IMR-90 (cell line): ENCODE data around the gene HIVEP3.

Experiments used
- CEBPB ChIP-seq: IDR thresholded peaks from 2 replicates; pipeline ENCODE4 v1.6.1; 2012; ENCODE audit warnings: low read depth, low read length, improper control_type of control experiment
- CTCF ChIP-seq: conservative IDR thresholded peaks from 2 replicates; pipeline ENCODE4 v1.5.1; 2012; ENCODE audit warnings: mild to moderate bottlenecking, low read depth, low read length, improper control_type of control experiment
- ELK1 ChIP-seq: fragments of 150-350 bp; IDR thresholded peaks from 2 replicates; pipeline ENCODE4 v1.6.1; 2016; ENCODE audit warnings: low read depth, mild to moderate bottlenecking, low read length, moderate library complexity, borderline replicate concordance
- FOS ChIP-seq: fragments of 150-350 bp; IDR thresholded peaks from 2 replicates; pipeline ENCODE4 v1.6.1; 2016; ENCODE audit warnings: low read depth, low read length
- POLR2A ChIP-seq: IDR thresholded peaks from 2 replicates; pipeline ENCODE4 v1.6.1; 2012; ENCODE audit warnings: mild to moderate bottlenecking, low read depth, low read length
- RAD21 ChIP-seq: IDR thresholded peaks from 2 replicates; pipeline ENCODE4 v1.6.1; 2012; ENCODE audit warnings: low read length, improper control_type of control experiment
- RFX5 ChIP-seq: IDR thresholded peaks from 2 replicates; pipeline ENCODE4 v1.8.0; 2012; ENCODE audit warnings: low read depth, mild to moderate bottlenecking, low read length, moderate library complexity
- USF2 ChIP-seq: fragments of 150-350 bp; IDR thresholded peaks from 2 replicates; pipeline ENCODE4 v1.6.1; 2017; ENCODE audit warnings: mild to moderate bottlenecking, antibody characterized with exemption, low read length, low read depth

- TF ChIP-seq CTCF = no peak
- no peak for TF ChIP-seq CEBPB
- TF ChIP-seq USF2 = no peak
- TF ChIP-seq RFX5 = no peak
- TF ChIP-seq FOS = no peak
- TF ChIP-seq POLR2A = no peak
- no peak for TF ChIP-seq RAD21
- no peak for TF ChIP-seq ELK1
Observed at GRCh38 chr1:41656068-41656467, 262.7 kb downstream of the HIVEP3 start.
